ENCODE measurements around the gene SKIC3.

The SKIC3 gene

GRCh38 chr5:95537501-95537900, 17.3 kb downstream of the SKIC3 start:
- Histone ChIP-seq H3K4me3 (ENCODE audit: insufficient read depth, low read length, poor library complexity, severe bottlenecking) (no peak overlapping the region), H3K4me2 (ENCODE audit: low read depth, low read length, poor library complexity, severe bottlenecking) (no peak overlapping the region), H3K27ac (ENCODE audit: low read depth, low read length) (no peak overlapping the region), H3K9me2 (replicated peaks; ENCODE audit: insufficient read depth, low read length) (no peaks in the 10 kb centered on the region), H3K79me2 (ENCODE audit: insufficient read depth, low read length) (no peaks in the 10 kb centered on the region), H3F3A (ENCODE audit: insufficient read depth) (peaks cover 5% of the 10 kb centered on the region; the same call in 1 of the 2 replicates), H4K20me1 (ENCODE audit: low read depth, low read length) (0 out of 2 replicates have a peak, but pooled peaks cover 5% of the 10 kb centered on the region), H2AFZ (ENCODE audit: low read depth, low read length, severe bottlenecking) (no peak overlapping the region), H3K9me3 (ENCODE audit: insufficient read depth, low read length) (no peaks in the 10 kb centered on the region), H3K27me3 (ENCODE audit: low read length) (no peaks in the 10 kb centered on the region), H3K9ac (ENCODE audit: low read length) (no peak overlapping the region), H3K36me3 (ENCODE audit: low read length) (peaks cover 58% of the 10 kb centered on the region)
- no peak for TF ChIP-seq EZH2phosphoT487 (conservative IDR thresholded peaks at IDR 0.05; ENCODE audit: low read length)
- TF ChIP-seq, protein P1, sequence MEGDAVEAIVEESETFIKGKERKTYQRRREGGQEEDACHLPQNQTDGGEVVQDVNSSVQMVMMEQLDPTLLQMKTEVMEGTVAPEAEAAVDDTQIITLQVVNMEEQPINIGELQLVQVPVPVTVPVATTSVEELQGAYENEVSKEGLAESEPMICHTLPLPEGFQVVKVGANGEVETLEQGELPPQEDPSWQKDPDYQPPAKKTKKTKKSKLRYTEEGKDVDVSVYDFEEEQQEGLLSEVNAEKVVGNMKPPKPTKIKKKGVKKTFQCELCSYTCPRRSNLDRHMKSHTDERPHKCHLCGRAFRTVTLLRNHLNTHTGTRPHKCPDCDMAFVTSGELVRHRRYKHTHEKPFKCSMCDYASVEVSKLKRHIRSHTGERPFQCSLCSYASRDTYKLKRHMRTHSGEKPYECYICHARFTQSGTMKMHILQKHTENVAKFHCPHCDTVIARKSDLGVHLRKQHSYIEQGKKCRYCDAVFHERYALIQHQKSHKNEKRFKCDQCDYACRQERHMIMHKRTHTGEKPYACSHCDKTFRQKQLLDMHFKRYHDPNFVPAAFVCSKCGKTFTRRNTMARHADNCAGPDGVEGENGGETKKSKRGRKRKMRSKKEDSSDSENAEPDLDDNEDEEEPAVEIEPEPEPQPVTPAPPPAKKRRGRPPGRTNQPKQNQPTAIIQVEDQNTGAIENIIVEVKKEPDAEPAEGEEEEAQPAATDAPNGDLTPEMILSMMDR (IDR thresholded peaks at IDR 0.05; ENCODE audit: insufficient read depth, low read length, poor library complexity, severe bottlenecking): no peak

GRCh38 chr5:95533761-95534160, 21.0 kb downstream of the SKIC3 start:
- peaks cover 9% of the 10 kb centered on the region; the same call in 1 of the 2 replicates for H3K79me2 ChIP-seq (ENCODE audit: insufficient read depth, low read length)
- H2AFZ ChIP-seq (ENCODE audit: low read depth, low read length, severe bottlenecking): no peak overlapping the region
- H3K4me3 ChIP-seq (ENCODE audit: insufficient read depth, low read length, poor library complexity, severe bottlenecking): no peak overlapping the region
- no peaks in the 10 kb centered on the region for H3K9me2 ChIP-seq (replicated peaks; ENCODE audit: insufficient read depth, low read length)
- no peaks in the 10 kb centered on the region for H3F3A ChIP-seq (ENCODE audit: insufficient read depth)
- peaks cover 5% of the 10 kb centered on the region; the same call in 1 of the 2 replicates for H4K20me1 ChIP-seq (ENCODE audit: low read depth, low read length)
- no peaks in the 10 kb centered on the region for H3K27me3 ChIP-seq (ENCODE audit: low read length)
- H3K9ac ChIP-seq (ENCODE audit: low read length): no peak overlapping the region
- TF ChIP-seq, protein P1 (IDR thresholded peaks at IDR 0.05; ENCODE audit: insufficient read depth, low read length, poor library complexity, severe bottlenecking): no peak
- no peak for TF ChIP-seq EZH2phosphoT487 (conservative IDR thresholded peaks at IDR 0.05; ENCODE audit: low read length)
- peaks cover 50% of the 10 kb centered on the region for H3K36me3 ChIP-seq (ENCODE audit: low read length)
- H3K9me3 ChIP-seq (ENCODE audit: insufficient read depth, low read length): no peaks in the 10 kb centered on the region
- no peak overlapping the region for H3K4me2 ChIP-seq (ENCODE audit: low read depth, low read length, poor library complexity, severe bottlenecking)
- H3K27ac ChIP-seq (ENCODE audit: low read depth, low read length): no peak overlapping the region

DNA sequence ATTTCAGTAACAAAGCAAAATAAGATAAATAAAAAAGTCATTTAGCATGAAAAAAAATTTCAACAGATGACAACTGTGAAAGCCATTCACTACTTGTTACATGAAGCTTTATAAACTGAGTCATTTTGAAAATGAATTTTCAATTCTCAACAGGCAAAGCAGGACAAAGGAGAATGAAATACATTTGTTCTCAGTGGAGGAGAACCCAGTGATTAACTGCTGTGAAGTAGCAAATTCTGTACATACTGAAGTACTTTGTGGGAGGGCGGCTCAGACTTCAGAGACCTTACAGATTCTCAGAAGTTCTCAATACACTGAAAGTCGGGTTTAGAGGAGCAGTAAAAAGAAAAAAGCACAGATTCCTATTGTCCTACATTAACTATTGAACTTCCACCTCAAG, 21.7 kb downstream of the SKIC3 start:
- Histone ChIP-seq H2AFZ (ENCODE audit: low read depth, low read length, severe bottlenecking) (no peak overlapping the region), H3K4me2 (ENCODE audit: low read depth, low read length, poor library complexity, severe bottlenecking) (no peak overlapping the region), H3K36me3 (ENCODE audit: low read length) (peaks cover 52% of the 10 kb centered on the region), H3F3A (ENCODE audit: insufficient read depth) (no peaks in the 10 kb centered on the region), H4K20me1 (ENCODE audit: low read depth, low read length) (peaks cover 5% of the 10 kb centered on the region; the same call in 1 of the 2 replicates), H3K27me3 (ENCODE audit: low read length) (no peaks in the 10 kb centered on the region), H3K9me2 (replicated peaks; ENCODE audit: insufficient read depth, low read length) (no peaks in the 10 kb centered on the region), H3K4me3 (ENCODE audit: insufficient read depth, low read length, poor library complexity, severe bottlenecking) (no peak overlapping the region), H3K9me3 (ENCODE audit: insufficient read depth, low read length) (no peaks in the 10 kb centered on the region), H3K9ac (ENCODE audit: low read length) (no peak overlapping the region), H3K27ac (ENCODE audit: low read depth, low read length) (no peak overlapping the region), H3K79me2 (ENCODE audit: insufficient read depth, low read length) (peaks cover 9% of the 10 kb centered on the region; the same call in 1 of the 2 replicates)
- no peak for TF ChIP-seq EZH2phosphoT487 (conservative IDR thresholded peaks at IDR 0.05; ENCODE audit: low read length)
- TF ChIP-seq, protein P1 (IDR thresholded peaks at IDR 0.05; ENCODE audit: insufficient read depth, low read length, poor library complexity, severe bottlenecking): no peak
